PFSK-1 (cell line): ENCODE data around the gene ADAM8.

Experiments
- FOXP2 ChIP-seq: optimal IDR thresholded peaks from 2 replicates; pipeline ENCODE3; 2011; ENCODE audit warnings: borderline replicate concordance, control low read depth, inconsistent platforms; ENCODE audit not compliant: insufficient read depth; ENCODE audit errors: extremely low read length, extremely low read depth
- POLR2AphosphoS5 ChIP-seq: IDR thresholded peaks from 2 replicates; pipeline ENCODE4 v1.6.1; 2012; ENCODE audit warnings: low read depth, mild to moderate bottlenecking, control low read depth, low read length, moderate library complexity
- SIN3A ChIP-seq: IDR thresholded peaks from 2 replicates; pipeline ENCODE4 v1.6.1; 2012; ENCODE audit warnings: mild to moderate bottlenecking, low read length, moderate library complexity, borderline replicate concordance; ENCODE audit not compliant: insufficient read depth
- TAF1 ChIP-seq: IDR thresholded peaks from 2 replicates; pipeline ENCODE4 v1.6.1; 2012; ENCODE audit warnings: low read length, control low read depth, borderline replicate concordance; ENCODE audit not compliant: insufficient read depth
- TF ChIP-seq, protein P1 (sequence below), 2 experiments: IDR thresholded peaks; 2 replicates each; pipeline versions ENCODE4 v1.6.1 to v1.8.0; 2011 to 2012; ENCODE audit warnings: low read depth in 2 of 2, low read length in 2 of 2, control low read depth in 1 of 2, inconsistent platforms in 1 of 2, mild to moderate bottlenecking in 1 of 2, moderate library complexity in 1 of 2; ENCODE audit not compliant: insufficient read depth in 1 of 2

Gene ADAM8

GRCh38 chr10:133270773-133271297 lies 5.8 kb downstream of the ADAM8 start:
- TF ChIP-seq SIN3A, result no peak
- TF ChIP-seq FOXP2, result no peak
- no peak for TF ChIP-seq POLR2AphosphoS5
- TF ChIP-seq TAF1, result no peak
- TF ChIP-seq, protein P1, sequence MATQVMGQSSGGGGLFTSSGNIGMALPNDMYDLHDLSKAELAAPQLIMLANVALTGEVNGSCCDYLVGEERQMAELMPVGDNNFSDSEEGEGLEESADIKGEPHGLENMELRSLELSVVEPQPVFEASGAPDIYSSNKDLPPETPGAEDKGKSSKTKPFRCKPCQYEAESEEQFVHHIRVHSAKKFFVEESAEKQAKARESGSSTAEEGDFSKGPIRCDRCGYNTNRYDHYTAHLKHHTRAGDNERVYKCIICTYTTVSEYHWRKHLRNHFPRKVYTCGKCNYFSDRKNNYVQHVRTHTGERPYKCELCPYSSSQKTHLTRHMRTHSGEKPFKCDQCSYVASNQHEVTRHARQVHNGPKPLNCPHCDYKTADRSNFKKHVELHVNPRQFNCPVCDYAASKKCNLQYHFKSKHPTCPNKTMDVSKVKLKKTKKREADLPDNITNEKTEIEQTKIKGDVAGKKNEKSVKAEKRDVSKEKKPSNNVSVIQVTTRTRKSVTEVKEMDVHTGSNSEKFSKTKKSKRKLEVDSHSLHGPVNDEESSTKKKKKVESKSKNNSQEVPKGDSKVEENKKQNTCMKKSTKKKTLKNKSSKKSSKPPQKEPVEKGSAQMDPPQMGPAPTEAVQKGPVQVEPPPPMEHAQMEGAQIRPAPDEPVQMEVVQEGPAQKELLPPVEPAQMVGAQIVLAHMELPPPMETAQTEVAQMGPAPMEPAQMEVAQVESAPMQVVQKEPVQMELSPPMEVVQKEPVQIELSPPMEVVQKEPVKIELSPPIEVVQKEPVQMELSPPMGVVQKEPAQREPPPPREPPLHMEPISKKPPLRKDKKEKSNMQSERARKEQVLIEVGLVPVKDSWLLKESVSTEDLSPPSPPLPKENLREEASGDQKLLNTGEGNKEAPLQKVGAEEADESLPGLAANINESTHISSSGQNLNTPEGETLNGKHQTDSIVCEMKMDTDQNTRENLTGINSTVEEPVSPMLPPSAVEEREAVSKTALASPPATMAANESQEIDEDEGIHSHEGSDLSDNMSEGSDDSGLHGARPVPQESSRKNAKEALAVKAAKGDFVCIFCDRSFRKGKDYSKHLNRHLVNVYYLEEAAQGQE (IDR thresholded peaks at IDR 0.05; ENCODE audit: insufficient read depth in 1 of 2, low read depth in 2 of 2, low read length in 2 of 2), result no peak

GRCh38 chr10:133270204-133270603 lies 6.5 kb downstream of the ADAM8 start:
- TF ChIP-seq TAF1 (no peak), FOXP2 (no peak), SIN3A (no peak), POLR2AphosphoS5 (no peak)
- TF ChIP-seq, protein P1 (IDR thresholded peaks at IDR 0.05; ENCODE audit: insufficient read depth in 1 of 2, low read depth in 2 of 2, low read length in 2 of 2), result no peak

GRCh38 chr10:133269367-133269766 lies 7.3 kb downstream of the ADAM8 start:
- TF ChIP-seq POLR2AphosphoS5 (no peak), FOXP2 (no peak), SIN3A (no peak)

DNA sequence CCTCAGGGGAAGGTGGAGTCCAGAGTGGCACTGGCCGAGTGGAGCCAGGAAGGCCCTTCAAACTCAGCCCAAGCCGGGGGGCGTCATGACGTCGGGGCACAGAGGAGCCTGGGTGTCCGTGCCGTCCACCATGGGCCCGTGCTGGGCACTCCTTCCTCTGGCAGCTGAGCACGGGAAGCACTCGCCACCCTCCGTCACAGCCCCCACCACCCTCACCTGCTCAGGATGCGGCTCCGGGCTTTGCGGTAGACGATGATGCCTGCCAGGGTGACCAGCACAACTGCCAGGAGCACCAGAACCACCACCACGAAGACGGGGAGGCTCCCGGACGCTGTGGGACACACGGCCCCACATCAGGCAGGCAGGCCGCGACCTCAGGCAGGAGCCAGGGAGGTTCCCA lies 8.1 kb downstream of the ADAM8 start:
- TF ChIP-seq, protein P1 (IDR thresholded peaks at IDR 0.05; ENCODE audit: insufficient read depth in 1 of 2, low read depth in 2 of 2, low read length in 2 of 2), result no peak
- no peak for TF ChIP-seq POLR2AphosphoS5
- no peak for TF ChIP-seq FOXP2
- no peak for TF ChIP-seq SIN3A
- no peak for TF ChIP-seq TAF1

DNA sequence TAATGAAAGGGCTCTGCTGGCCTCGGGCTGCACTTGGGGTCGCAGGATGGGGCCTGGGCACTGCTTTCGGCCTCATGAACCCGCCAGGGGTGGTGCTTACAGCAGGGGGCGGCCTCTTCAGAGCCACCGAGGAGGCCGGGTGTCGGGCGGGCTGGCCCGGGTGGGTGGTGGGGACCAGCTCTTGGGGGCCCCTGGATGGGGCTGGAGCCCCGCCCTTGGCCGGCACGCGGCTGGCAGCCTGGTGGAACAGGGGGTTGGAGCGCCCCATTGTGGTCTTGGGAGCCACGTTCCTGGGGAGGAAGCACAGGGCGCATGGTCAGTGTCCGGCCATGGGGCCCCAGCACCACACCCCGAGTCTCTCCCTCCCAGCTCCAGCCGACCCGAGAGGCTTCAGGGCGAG lies 8.8 kb downstream of the ADAM8 start:
- TF ChIP-seq TAF1 (no peak), POLR2AphosphoS5 (no peak), FOXP2 (no peak), SIN3A (no peak)
- TF ChIP-seq, protein P1 (IDR thresholded peaks at IDR 0.05; ENCODE audit: insufficient read depth in 1 of 2, low read depth in 2 of 2, low read length in 2 of 2), result no peak
